Measurements from ENCODE around the gene NXPE4.
"Not testable (repeated sequence)": the region's sequence is repeated elsewhere in the genome, so short reads cannot be mapped to it uniquely, and the experiment has no call there.

The NXPE4 gene

GRCh38 chr11:114595571-114595970 is at the start of gene NXPE4:
NXPE4 (minus strand) TSS chr11:114595786; CDS start chr11:114594759, 1,027 bp downstream.
- H3K4me3 ChIP-seq, result no peak within 1 kb of the TSS
- no peaks in the 10 kb centered on the region for H3K9me3 ChIP-seq (ENCODE audit: low read depth, low read length)
- no peak within 1 kb of the TSS for H3K9ac ChIP-seq (ENCODE audit: insufficient read length)
- TF ChIP-seq EZH2 (IDR thresholded peaks at IDR 0.05) (no peak), POLR2AphosphoS5 (IDR thresholded peaks at IDR 0.05; ENCODE audit: borderline replicate concordance, low read depth, low read length) (no peak), FOXP2 (optimal IDR thresholded peaks at IDR 0.05; ENCODE audit: control extremely low read depth, extremely low read length, insufficient read depth) (no peak)
- H3K27ac ChIP-seq, result no peak within 1 kb of the TSS
- H3K36me3 ChIP-seq (ENCODE audit: insufficient read depth, low read length), result no peaks in the 10 kb centered on the region
- no peak for DNase-seq (ENCODE audit: low read depth, low spot score)

GRCh38 chr11:114639440-114639839 is 43.9 kb upstream of the NXPE4 start:
- H3K36me3 ChIP-seq (ENCODE audit: insufficient read depth, low read length), result not testable (repeated sequence)

GRCh38 chr11:114631445-114631965 is 35.9 kb upstream of the NXPE4 start:
- DNase-seq (ENCODE audit: low read depth, low spot score), result not testable (repeated sequence)

More at GRCh38 chr11:114639440-114639839, 43.9 kb upstream of the NXPE4 start:
- not testable (repeated sequence) for H3K9ac ChIP-seq (ENCODE audit: insufficient read length); DNase-seq (ENCODE audit: low read depth, low spot score); H3K27ac ChIP-seq; H3K4me3 ChIP-seq; H3K9me3 ChIP-seq (ENCODE audit: low read depth, low read length)

GRCh38 chr11:114625294-114625693 is 29.7 kb upstream of the NXPE4 start:
- Histone ChIP-seq H3K27ac (no peak overlapping the region), H3K4me3 (no peak overlapping the region), H3K36me3 (ENCODE audit: insufficient read depth, low read length) (no peaks in the 10 kb centered on the region), H3K9me3 (ENCODE audit: low read depth, low read length) (no peaks in the 10 kb centered on the region), H3K9ac (ENCODE audit: insufficient read length) (no peak overlapping the region)
- no peak for TF ChIP-seq POLR2AphosphoS5 (IDR thresholded peaks at IDR 0.05; ENCODE audit: borderline replicate concordance, low read depth, low read length)
- no peak for TF ChIP-seq EZH2 (IDR thresholded peaks at IDR 0.05)
- TF ChIP-seq FOXP2 (optimal IDR thresholded peaks at IDR 0.05; ENCODE audit: control extremely low read depth, extremely low read length, insufficient read depth), result no peak
- DNase-seq (ENCODE audit: low read depth, low spot score), result no peak

More at GRCh38 chr11:114631445-114631965, 35.9 kb upstream of the NXPE4 start:
- H3K4me3 ChIP-seq; H3K36me3 ChIP-seq (ENCODE audit: insufficient read depth, low read length); H3K9ac ChIP-seq (ENCODE audit: insufficient read length); H3K9me3 ChIP-seq (ENCODE audit: low read depth, low read length); H3K27ac ChIP-seq: not testable (repeated sequence)

- no peaks in the 10 kb centered on the region for H3K9me3 ChIP-seq (ENCODE audit: low read depth, low read length)
- no peaks in the 10 kb centered on the region for H3K36me3 ChIP-seq (ENCODE audit: insufficient read depth, low read length)
- no peak overlapping the region for H3K9ac ChIP-seq (ENCODE audit: insufficient read length)
- TF ChIP-seq POLR2AphosphoS5 (IDR thresholded peaks at IDR 0.05; ENCODE audit: borderline replicate concordance, low read depth, low read length) (no peak), EZH2 (IDR thresholded peaks at IDR 0.05) (no peak), FOXP2 (optimal IDR thresholded peaks at IDR 0.05; ENCODE audit: control extremely low read depth, extremely low read length, insufficient read depth) (no peak)
- H3K4me3 ChIP-seq, result no peak overlapping the region
- no peak for DNase-seq (ENCODE audit: low read depth, low spot score)
- H3K27ac ChIP-seq, result no peak overlapping the region
Measured at GRCh38 chr11:114624455-114625207, 29.0 kb upstream of the NXPE4 start.

GRCh38 chr11:114623720-114624119 is 28.1 kb upstream of the NXPE4 start:
- no peak overlapping the region for H3K27ac ChIP-seq
- no peaks in the 10 kb centered on the region for H3K9me3 ChIP-seq (ENCODE audit: low read depth, low read length)
- H3K4me3 ChIP-seq, result no peak overlapping the region
- TF ChIP-seq FOXP2 (optimal IDR thresholded peaks at IDR 0.05; ENCODE audit: control extremely low read depth, extremely low read length, insufficient read depth) (no peak), POLR2AphosphoS5 (IDR thresholded peaks at IDR 0.05; ENCODE audit: borderline replicate concordance, low read depth, low read length) (no peak), EZH2 (IDR thresholded peaks at IDR 0.05) (no peak)
- DNase-seq (ENCODE audit: low read depth, low spot score), result no peak
- H3K9ac ChIP-seq (ENCODE audit: insufficient read length), result no peak overlapping the region
- no peaks in the 10 kb centered on the region for H3K36me3 ChIP-seq (ENCODE audit: insufficient read depth, low read length)

- no peak overlapping the region for H3K9ac ChIP-seq (ENCODE audit: insufficient read length)
- H3K27ac ChIP-seq, result no peak overlapping the region
- TF ChIP-seq EZH2 (IDR thresholded peaks at IDR 0.05) (no peak), POLR2AphosphoS5 (IDR thresholded peaks at IDR 0.05; ENCODE audit: borderline replicate concordance, low read depth, low read length) (no peak), FOXP2 (optimal IDR thresholded peaks at IDR 0.05; ENCODE audit: control extremely low read depth, extremely low read length, insufficient read depth) (no peak)
- no peak overlapping the region for H3K4me3 ChIP-seq
- DNase-seq (ENCODE audit: low read depth, low spot score), result no peak
- no peaks in the 10 kb centered on the region for H3K36me3 ChIP-seq (ENCODE audit: insufficient read depth, low read length)
- no peaks in the 10 kb centered on the region for H3K9me3 ChIP-seq (ENCODE audit: low read depth, low read length)
Measured at GRCh38 chr11:114622858-114623257, 27.3 kb upstream of the NXPE4 start.

GRCh38 chr11:114621950-114622809 is 26.6 kb upstream of the NXPE4 start:
- Histone ChIP-seq H3K4me3 (no peak overlapping the region), H3K27ac (no peak overlapping the region), H3K9me3 (ENCODE audit: low read depth, low read length) (no peaks in the 10 kb centered on the region), H3K36me3 (ENCODE audit: insufficient read depth, low read length) (no peaks in the 10 kb centered on the region), H3K9ac (ENCODE audit: insufficient read length) (no peak overlapping the region)
- no peak for TF ChIP-seq FOXP2 (optimal IDR thresholded peaks at IDR 0.05; ENCODE audit: control extremely low read depth, extremely low read length, insufficient read depth)
- no peak for TF ChIP-seq POLR2AphosphoS5 (IDR thresholded peaks at IDR 0.05; ENCODE audit: borderline replicate concordance, low read depth, low read length)
- no peak for TF ChIP-seq EZH2 (IDR thresholded peaks at IDR 0.05)
- no peak for DNase-seq (ENCODE audit: low read depth, low spot score)
